Measurements from ENCODE around the gene PRDM16. TPM values are rescaled to one million over a fixed set of nuclear protein-coding genes. Genes with fewer than 3 reads are reported as not detected.

PRDM16 gene
- polyA plus RNA-seq, 1 of the 3 experiments (the other 2 are of a cell fraction): not detected

- TF ChIP-seq FOXM1 (IDR thresholded peaks at IDR 0.05; ENCODE audit: low read depth) (no peak), EP300 (IDR thresholded peaks at IDR 0.05; ENCODE audit: borderline replicate concordance in 1 of 2, low read depth in 1 of 2, low read length in 1 of 2) (no peak), FOSL2 (IDR thresholded peaks at IDR 0.05; ENCODE audit: borderline replicate concordance, low read depth) (no peak), TEAD4 (IDR thresholded peaks at IDR 0.05; ENCODE audit: borderline replicate concordance, insufficient read depth) (no peak)
- 46% methylated on average over 3 of the region's 3 CpGs for WGBS (ENCODE audit: low lambda C conversion rate)
Measured at GRCh38 chr1:3349968-3350299, 280.9 kb downstream of the PRDM16 start.

GRCh38 chr1:3350506-3351261 lies 281.7 kb downstream of the PRDM16 start:
- TF ChIP-seq FOXJ3 (CRISPR knock-in tag; IDR thresholded peaks at IDR 0.05) (no peak), RFX5 (IDR thresholded peaks at IDR 0.05; ENCODE audit: low read length) (no peak), USF1 (IDR thresholded peaks at IDR 0.05; ENCODE audit: borderline replicate concordance, low read depth) (no peak), FOSL2 (IDR thresholded peaks at IDR 0.05; ENCODE audit: borderline replicate concordance, low read depth) (no peak), RCOR1 (IDR thresholded peaks at IDR 0.05; ENCODE audit: low read length) (no peak), REST (IDR thresholded peaks at IDR 0.05; ENCODE audit: low read depth, low read length) (no peak), NRF1 (IDR thresholded peaks at IDR 0.05; ENCODE audit: low read depth, low read length) (no peak), MEF2A (IDR thresholded peaks at IDR 0.05; ENCODE audit: borderline replicate concordance, low read depth) (no peak), RAD21 (IDR thresholded peaks at IDR 0.05; ENCODE audit: low read length) (no peak), ELF1 (IDR thresholded peaks at IDR 0.05) (no peak), FOXM1 (IDR thresholded peaks at IDR 0.05; ENCODE audit: low read depth) (no peak), MAX (IDR thresholded peaks at IDR 0.05; ENCODE audit: low read depth) (no peak), RXRA (IDR thresholded peaks at IDR 0.05; ENCODE audit: borderline replicate concordance, low read depth) (no peak), EZH2phosphoT487 (IDR thresholded peaks at IDR 0.05; ENCODE audit: borderline replicate concordance, low read depth) (no peak)
- no peaks in the 10 kb centered on the region for H4K20me1 ChIP-seq (ENCODE audit: insufficient read depth)
- no peak overlapping the region for H3K9ac ChIP-seq
- ChIA-PET CTCF (interaction anchor here (0.8 kb wide), 1 partner anchor 12 kb away, joined by 3 read pairs; no protein-coding TSS in a partner anchor), POLR2A (no interaction called here)
- H3K36me3 ChIP-seq (replicated peaks in 1 of 2; ENCODE audit: control insufficient read depth in 1 of 2, insufficient read depth in 2 of 2, low read length in 1 of 2): no peaks in the 10 kb centered on the region
- H3K4me2 ChIP-seq: no peak overlapping the region
- H3K27ac ChIP-seq (ENCODE audit: low read depth in 2 of 2, low read length in 1 of 2): no peak overlapping the region
- no peaks in the 10 kb centered on the region for H3K4me1 ChIP-seq (ENCODE audit: control insufficient read depth in 1 of 2, insufficient read depth in 2 of 2, low read depth in 1 of 2, low read length in 1 of 2)
- H3F3A ChIP-seq (replicated peaks; ENCODE audit: insufficient read depth): no peaks in the 10 kb centered on the region
- no peak overlapping the region for H3K4me3 ChIP-seq (ENCODE audit: low read depth in 2 of 2, low read length in 1 of 2)
- no peak for DNase-seq
- no peaks in the 10 kb centered on the region for H3K79me2 ChIP-seq (ENCODE audit: insufficient read depth)
- 4% methylated on average over 18 of the region's 20 CpGs for WGBS (ENCODE audit: low lambda C conversion rate)
- no peaks in the 10 kb centered on the region for H3K9me2 ChIP-seq
- H2AFZ ChIP-seq (ENCODE audit: low read depth): no peak overlapping the region
- no peaks in the 10 kb centered on the region for H3K9me3 ChIP-seq
- 0 out of 2 replicates have a peak, but pooled peaks cover 9% of the 10 kb centered on the region for H3K27me3 ChIP-seq (ENCODE audit: insufficient read depth)

More at GRCh38 chr1:3349968-3350299, 280.9 kb downstream of the PRDM16 start:
- Histone ChIP-seq H3K27me3 (ENCODE audit: insufficient read depth) (0 out of 2 replicates have a peak, but pooled peaks cover 9% of the 10 kb centered on the region), H3K9me2 (no peaks in the 10 kb centered on the region), H3K4me3 (ENCODE audit: low read depth in 2 of 2, low read length in 1 of 2) (no peak overlapping the region), H3K9me3 (no peaks in the 10 kb centered on the region), H3K79me2 (ENCODE audit: insufficient read depth) (no peaks in the 10 kb centered on the region), H3K4me2 (no peak overlapping the region), H4K20me1 (ENCODE audit: insufficient read depth) (no peaks in the 10 kb centered on the region), H3K36me3 (replicated peaks in 1 of 2; ENCODE audit: control insufficient read depth in 1 of 2, insufficient read depth in 2 of 2, low read length in 1 of 2) (no peaks in the 10 kb centered on the region), H3K9ac (no peak overlapping the region), H2AFZ (ENCODE audit: low read depth) (no peak overlapping the region), H3K27ac (ENCODE audit: low read depth in 2 of 2, low read length in 1 of 2) (no peak overlapping the region), H3K4me1 (ENCODE audit: control insufficient read depth in 1 of 2, insufficient read depth in 2 of 2, low read depth in 1 of 2, low read length in 1 of 2) (no peaks in the 10 kb centered on the region), H3F3A (replicated peaks; ENCODE audit: insufficient read depth) (no peaks in the 10 kb centered on the region)
- POLR2A ChIA-PET: no interaction called here
- no peak for DNase-seq
- CTCF ChIA-PET: interaction anchor here (1.0 kb wide), 1 partner anchor 11 kb away, joined by 3 read pairs; no protein-coding TSS in a partner anchor

Data from SK-N-SH (cell line).